Ectodermal cell (in vitro differentiated cells): Measurements from ENCODE around the gene GPC5.

Experiments used
- H3K27ac ChIP-seq: 2 replicates; pipeline ENCODE4 v1.7.0; 2013; ENCODE audit warnings: mild to moderate bottlenecking, low read depth, low read length; ENCODE audit not compliant: insufficient read depth, poor library complexity, severe bottlenecking
- H3K27me3 ChIP-seq: 2 replicates; pipeline ENCODE4 v1.7.0; 2013; ENCODE audit warnings: mild to moderate bottlenecking, low read length; ENCODE audit not compliant: insufficient read depth, control insufficient read depth, poor library complexity, severe bottlenecking
- H3K36me3 ChIP-seq: one replicate; pipeline ENCODE4 v1.7.0; 2013; ENCODE audit warnings: low read length; ENCODE audit not compliant: control insufficient read depth, insufficient read depth
- H3K4me1 ChIP-seq: one replicate; pipeline ENCODE4 v1.7.0; 2013; ENCODE audit warnings: low read length; ENCODE audit not compliant: control insufficient read depth, insufficient read depth
- H3K4me3 ChIP-seq: 2 replicates; pipeline ENCODE4 v1.7.0; 2013; ENCODE audit warnings: low read depth, low read length, control low read depth; ENCODE audit not compliant: insufficient read depth
- H3K9me3 ChIP-seq: 2 replicates; pipeline ENCODE4 v1.7.0; 2013; ENCODE audit warnings: mild to moderate bottlenecking, low read length, moderate library complexity; ENCODE audit not compliant: control insufficient read depth
- WGBS, 2 experiments: methylation state at CpG; one replicate each; pipeline ENCODE4 v1.1.7; 2013; ENCODE audit warnings: missing lambda C conversion rate in 2 of 2; 5-methylcytosine and 5-hydroxymethylcytosine counted together

The GPC5 gene

GRCh38 chr13:91904005-91904404, 505.6 kb downstream of the GPC5 start:
- WGBS, 2 experiments: 0% methylated on average over 1 of the region's 1 CpG; no CpG with 5 or more reads in 1 of the 2 experiments

GRCh38 chr13:91904597-91904996, 506.2 kb downstream of the GPC5 start:
- H3K27me3 ChIP-seq: no peaks in the 10 kb centered on the region
- H3K4me1 ChIP-seq: no peaks in the 10 kb centered on the region
- H3K9me3 ChIP-seq: no peaks in the 10 kb centered on the region
- WGBS, 2 experiments: 88 to 94% methylated on average over 1 of the region's 1 CpG
- no peak overlapping the region for H3K27ac ChIP-seq
- H3K4me3 ChIP-seq: no peak overlapping the region
- H3K36me3 ChIP-seq: no peaks in the 10 kb centered on the region

More at GRCh38 chr13:91904005-91904404, 505.6 kb downstream of the GPC5 start:
- no peaks in the 10 kb centered on the region for H3K9me3 ChIP-seq
- no peak overlapping the region for H3K27ac ChIP-seq
- H3K4me1 ChIP-seq: no peaks in the 10 kb centered on the region
- no peak overlapping the region for H3K4me3 ChIP-seq
- no peaks in the 10 kb centered on the region for H3K27me3 ChIP-seq
- no peaks in the 10 kb centered on the region for H3K36me3 ChIP-seq

GRCh38 chr13:91907398-91907797, 509.0 kb downstream of the GPC5 start:
- 81 to 94% methylated on average over 1 of the region's 1 CpG for WGBS, 2 experiments

DNA sequence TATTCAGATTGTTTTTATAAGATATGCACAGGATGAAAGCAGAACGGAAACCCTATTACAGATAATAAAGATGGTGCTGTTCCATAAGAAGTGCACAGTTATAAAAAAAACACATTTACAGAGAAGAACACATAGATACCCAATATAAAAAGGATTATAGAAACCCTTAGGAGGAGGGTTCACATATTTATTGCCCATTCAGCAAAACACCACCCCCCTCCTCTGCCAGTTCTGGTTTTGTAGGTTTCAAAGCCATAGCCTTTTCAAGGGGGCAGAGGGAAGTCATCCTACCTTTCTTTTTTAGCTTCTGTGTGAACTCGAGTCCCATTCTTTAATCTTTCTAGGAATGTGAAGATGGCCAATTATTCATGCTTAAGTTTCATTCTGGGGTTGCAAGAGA, 511.2 kb downstream of the GPC5 start:
- Histone ChIP-seq H3K27me3 (no peaks in the 10 kb centered on the region), H3K4me3 (no peak overlapping the region), H3K27ac (no peak overlapping the region), H3K36me3 (no peaks in the 10 kb centered on the region), H3K4me1 (no peaks in the 10 kb centered on the region), H3K9me3 (no peaks in the 10 kb centered on the region)
- 80 to 82% methylated on average over 1 of the region's 2 CpGs for WGBS, 2 experiments

More at GRCh38 chr13:91907398-91907797, 509.0 kb downstream of the GPC5 start:
- Histone ChIP-seq H3K4me1 (no peaks in the 10 kb centered on the region), H3K4me3 (no peak overlapping the region), H3K9me3 (no peaks in the 10 kb centered on the region), H3K27ac (no peak overlapping the region), H3K27me3 (no peaks in the 10 kb centered on the region), H3K36me3 (no peaks in the 10 kb centered on the region)

GRCh38 chr13:91922969-91923592, 524.7 kb downstream of the GPC5 start:
- 85 to 86% methylated on average over 6 of the region's 6 CpGs for WGBS, 2 experiments
- no peaks in the 10 kb centered on the region for H3K36me3 ChIP-seq
- no peaks in the 10 kb centered on the region for H3K9me3 ChIP-seq
- no peaks in the 10 kb centered on the region for H3K27me3 ChIP-seq
- no peaks in the 10 kb centered on the region for H3K4me1 ChIP-seq
- no peak overlapping the region for H3K27ac ChIP-seq
- no peak overlapping the region for H3K4me3 ChIP-seq

DNA sequence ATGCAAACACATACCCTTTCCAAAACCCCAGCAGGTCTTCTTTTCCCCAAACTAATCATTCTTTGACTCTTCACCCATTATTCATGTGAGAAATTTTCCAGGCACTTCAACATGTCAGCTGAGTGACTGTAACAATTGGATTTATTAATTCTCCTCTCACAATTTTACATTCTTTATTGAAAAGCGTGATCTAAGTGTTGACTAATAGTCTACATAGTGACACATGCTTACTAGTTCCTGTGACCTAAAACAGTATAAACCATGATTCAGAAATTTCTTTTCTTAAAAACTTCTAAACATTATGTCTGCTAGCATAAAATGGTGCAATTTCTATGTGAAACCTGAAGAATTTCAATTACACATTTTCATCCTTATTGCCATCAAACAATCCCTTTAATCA, 532.3 kb downstream of the GPC5 start:
- H3K27me3 ChIP-seq: no peaks in the 10 kb centered on the region
- no peaks in the 10 kb centered on the region for H3K36me3 ChIP-seq
- 93% methylated on average over 1 of the region's 1 CpG; no CpG with 5 or more reads in 1 of the 2 experiments for WGBS, 2 experiments

GRCh38 chr13:91934354-91934753, 535.9 kb downstream of the GPC5 start:
- Histone ChIP-seq H3K27ac (no peak overlapping the region), H3K9me3 (no peaks in the 10 kb centered on the region), H3K4me3 (no peak overlapping the region), H3K36me3 (no peaks in the 10 kb centered on the region), H3K27me3 (no peaks in the 10 kb centered on the region), H3K4me1 (no peaks in the 10 kb centered on the region)
- WGBS, 2 experiments: 89 to 93% methylated on average over 4 of the region's 4 CpGs

More for the DNA sequence above, 532.3 kb downstream of the GPC5 start:
- Histone ChIP-seq H3K27ac (no peak overlapping the region), H3K4me1 (no peaks in the 10 kb centered on the region), H3K4me3 (no peak overlapping the region), H3K9me3 (no peaks in the 10 kb centered on the region)

- no peaks in the 10 kb centered on the region for H3K36me3 ChIP-seq
- no peaks in the 10 kb centered on the region for H3K27me3 ChIP-seq
- 53 to 54% methylated on average over 4 to 7 of the region's 7 CpGs for WGBS, 2 experiments
- H3K4me3 ChIP-seq: no peak overlapping the region
- no peak overlapping the region for H3K27ac ChIP-seq
- H3K9me3 ChIP-seq: no peaks in the 10 kb centered on the region
- no peaks in the 10 kb centered on the region for H3K4me1 ChIP-seq
Observed at GRCh38 chr13:91946498-91947070, 548.2 kb downstream of the GPC5 start.

DNA sequence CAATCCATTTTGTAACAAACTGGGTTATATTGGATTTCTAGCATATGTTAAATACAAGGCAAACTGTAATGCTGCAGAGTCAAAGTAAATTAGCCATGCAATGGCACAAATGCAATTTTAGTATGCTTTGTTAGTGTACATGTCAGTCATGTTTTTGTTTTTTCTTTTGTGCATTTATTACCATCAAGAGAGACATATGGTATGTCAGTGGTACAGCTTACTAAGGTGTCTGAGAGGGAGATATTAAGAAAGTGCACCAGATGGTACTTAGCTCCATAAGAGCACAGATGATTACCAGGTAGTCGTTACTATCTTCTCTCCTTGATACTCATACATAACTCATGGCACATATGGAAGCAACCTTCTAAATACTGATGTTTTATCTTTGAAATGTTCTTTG, 550.3 kb downstream of the GPC5 start:
- H3K27me3 ChIP-seq: no peaks in the 10 kb centered on the region
- H3K4me1 ChIP-seq: no peaks in the 10 kb centered on the region
- H3K27ac ChIP-seq: no peak overlapping the region
- no peak overlapping the region for H3K4me3 ChIP-seq
- H3K36me3 ChIP-seq: no peaks in the 10 kb centered on the region
- WGBS, 2 experiments: 78 to 100% methylated on average over 1 of the region's 1 CpG
- H3K9me3 ChIP-seq: no peaks in the 10 kb centered on the region

DNA sequence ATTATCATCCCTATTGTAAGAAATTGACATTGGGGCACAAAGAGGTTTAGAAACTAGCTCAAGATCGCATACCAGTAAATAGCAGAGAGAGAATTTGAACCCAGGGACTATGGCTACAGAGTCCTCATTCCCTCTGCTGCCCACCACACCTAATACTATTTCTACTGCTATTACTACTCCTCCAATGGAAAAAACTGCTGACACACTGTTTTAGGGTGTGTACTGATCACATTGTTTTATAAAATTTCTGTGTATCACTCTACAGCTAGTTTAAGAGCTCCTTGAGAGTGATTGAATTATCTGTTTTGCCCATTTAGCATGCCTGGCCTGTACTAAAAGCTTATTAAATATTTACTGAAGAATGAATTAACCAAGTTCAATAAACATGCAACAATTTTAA, 552.4 kb downstream of the GPC5 start:
- Histone ChIP-seq H3K4me1 (no peaks in the 10 kb centered on the region), H3K27ac (no peak overlapping the region), H3K27me3 (no peaks in the 10 kb centered on the region), H3K9me3 (no peaks in the 10 kb centered on the region), H3K4me3 (no peak overlapping the region), H3K36me3 (no peaks in the 10 kb centered on the region)
- WGBS, 2 experiments: 97 to 100% methylated on average over 1 of the region's 1 CpG
